Endothelial cell (in vitro differentiated cells): ENCODE measurements around the gene KRT33B. TPM values are rescaled to one million over a fixed set of nuclear protein-coding genes. Genes with fewer than 3 reads are reported as not detected.
"Not testable (repeated sequence)": the region's sequence is repeated elsewhere in the genome, so short reads cannot be mapped to it uniquely, and the experiment has no call there.

Source experiments
- DNase-seq: peaks from one replicate; pipeline ENCODE4 v3.0.0; 2021; ENCODE audit warnings: low spot score
- H3K27ac Mint-ChIP-seq: one replicate; pipeline ENCODE4 v1.8.0; 2021; ENCODE audit warnings: mixed read lengths, inconsistent platforms; ENCODE audit not compliant: unreplicated experiment
- H3K27me3 Mint-ChIP-seq: one replicate; pipeline ENCODE4 v1.8.0; 2021; ENCODE audit warnings: mild to moderate bottlenecking, moderate library complexity, mixed read lengths, inconsistent platforms; ENCODE audit not compliant: unreplicated experiment
- H3K36me3 Mint-ChIP-seq: one replicate; pipeline ENCODE4 v1.8.0; 2021; ENCODE audit warnings: mild to moderate bottlenecking, low read depth, mixed read lengths, inconsistent platforms; ENCODE audit not compliant: unreplicated experiment
- H3K4me1 Mint-ChIP-seq: one replicate; pipeline ENCODE4 v1.8.0; 2021; ENCODE audit warnings: mild to moderate bottlenecking, mixed read lengths, inconsistent platforms; ENCODE audit not compliant: unreplicated experiment
- H3K4me3 Mint-ChIP-seq: one replicate; pipeline ENCODE4 v1.8.0; 2021; ENCODE audit warnings: mild to moderate bottlenecking, mixed read lengths, inconsistent platforms; ENCODE audit not compliant: unreplicated experiment
- H3K9me3 Mint-ChIP-seq: one replicate; pipeline ENCODE4 v1.8.0; 2021; ENCODE audit warnings: mixed read lengths, inconsistent platforms; ENCODE audit not compliant: unreplicated experiment
- CTCF ChIP-seq: fragments of 200-600 bp; sonication (generic); IDR thresholded peaks from one replicate; pipeline ENCODE4 v1.5.0; 2021; ENCODE audit warnings: antibody characterized with exemption; ENCODE audit not compliant: unreplicated experiment
- total RNA-seq: library from RNA; stranded (reverse); fragmentation: NEBNext Ultra II Directional; extraction: Animal tissue kit (Norgen Biotek cat#: 25700); gene quantifications from one replicate; pipeline ENCODE4 v1.2.1, GENCODE V29; 2021; ENCODE audit not compliant: unreplicated experiment

Gene KRT33B
- total RNA-seq, 1 donor from 2014 or later = not detected

DNA sequence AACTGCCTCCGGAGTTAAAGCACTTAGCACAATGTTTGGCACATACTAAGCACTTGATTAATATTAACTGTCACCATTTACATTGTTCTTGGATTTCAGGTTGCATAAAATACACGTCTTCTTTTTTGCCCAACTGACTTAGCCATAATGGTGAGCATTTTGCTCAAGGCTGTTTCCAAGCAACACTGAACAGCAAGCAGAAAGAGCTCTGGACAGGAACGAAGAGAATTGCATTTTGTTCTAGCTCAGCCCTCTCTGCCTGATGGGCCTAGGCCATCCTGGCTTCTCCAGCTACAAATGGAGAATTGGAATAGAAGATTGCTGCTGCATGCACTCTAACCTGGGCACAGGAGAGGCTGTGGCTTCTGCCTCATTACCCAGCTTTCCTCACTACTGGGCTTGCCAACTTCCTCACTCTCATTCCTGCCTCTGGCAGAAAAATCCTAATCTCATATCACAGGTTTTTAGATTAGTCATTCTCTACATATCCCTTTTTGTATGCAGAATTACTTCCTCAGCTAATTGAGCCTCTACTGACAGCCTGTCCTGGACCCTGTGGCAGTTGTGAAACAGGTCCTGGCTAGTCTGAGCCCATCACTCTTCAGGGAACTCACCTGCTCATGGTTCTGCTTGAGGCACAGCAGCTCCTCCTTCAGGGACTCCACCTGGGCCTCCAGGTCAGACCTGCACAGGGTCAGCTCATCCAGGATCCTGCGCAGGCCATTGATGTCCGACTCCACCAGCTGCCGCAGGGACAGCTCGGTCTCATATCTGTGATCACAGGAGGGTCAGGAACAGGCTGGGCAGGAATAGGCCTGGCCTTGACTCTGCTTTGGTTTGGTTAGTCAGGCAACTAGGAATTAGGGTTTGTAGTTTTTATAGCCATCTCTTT is 21.5 kb downstream of the KRT33B start:
- no peaks in the 10 kb centered on the region for H3K4me1 Mint-ChIP-seq
- H3K27ac Mint-ChIP-seq = no peak overlapping the region
- no peaks in the 10 kb centered on the region for H3K27me3 Mint-ChIP-seq
- peaks cover 3% of the 10 kb centered on the region for H3K9me3 Mint-ChIP-seq
- H3K36me3 Mint-ChIP-seq = peaks cover 4% of the 10 kb centered on the region
- DNase-seq = no peak
- TF ChIP-seq CTCF = no peak
- H3K4me3 Mint-ChIP-seq = no peak overlapping the region

- not testable (repeated sequence) for H3K36me3 Mint-ChIP-seq, DNase-seq, H3K27me3 Mint-ChIP-seq, H3K9me3 Mint-ChIP-seq, H3K4me1 Mint-ChIP-seq, H3K27ac Mint-ChIP-seq, H3K4me3 Mint-ChIP-seq
Measured at GRCh38 chr17:41346421-41346820, 23.2 kb downstream of the KRT33B start.

GRCh38 chr17:41345992-41346391 is 23.6 kb downstream of the KRT33B start:
- Mint-ChIP-seq H3K27me3 (no peaks in the 10 kb centered on the region), H3K4me1 (no peaks in the 10 kb centered on the region), H3K36me3 (peaks cover 7% of the 10 kb centered on the region), H3K4me3 (no peak overlapping the region), H3K27ac (no peak overlapping the region), H3K9me3 (peaks cover 6% of the 10 kb centered on the region)
- DNase-seq = no peak
- TF ChIP-seq CTCF = no peak

- DNase-seq = no peak
- Mint-ChIP-seq H3K4me1 (peaks cover 5% of the 10 kb centered on the region), H3K27ac (no peak overlapping the region), H3K27me3 (no peaks in the 10 kb centered on the region), H3K4me3 (no peak overlapping the region), H3K36me3 (peaks cover 7% of the 10 kb centered on the region), H3K9me3 (peaks cover 6% of the 10 kb centered on the region)
- TF ChIP-seq CTCF = no peak
Measured at GRCh38 chr17:41343029-41343428, 26.6 kb downstream of the KRT33B start.

DNA sequence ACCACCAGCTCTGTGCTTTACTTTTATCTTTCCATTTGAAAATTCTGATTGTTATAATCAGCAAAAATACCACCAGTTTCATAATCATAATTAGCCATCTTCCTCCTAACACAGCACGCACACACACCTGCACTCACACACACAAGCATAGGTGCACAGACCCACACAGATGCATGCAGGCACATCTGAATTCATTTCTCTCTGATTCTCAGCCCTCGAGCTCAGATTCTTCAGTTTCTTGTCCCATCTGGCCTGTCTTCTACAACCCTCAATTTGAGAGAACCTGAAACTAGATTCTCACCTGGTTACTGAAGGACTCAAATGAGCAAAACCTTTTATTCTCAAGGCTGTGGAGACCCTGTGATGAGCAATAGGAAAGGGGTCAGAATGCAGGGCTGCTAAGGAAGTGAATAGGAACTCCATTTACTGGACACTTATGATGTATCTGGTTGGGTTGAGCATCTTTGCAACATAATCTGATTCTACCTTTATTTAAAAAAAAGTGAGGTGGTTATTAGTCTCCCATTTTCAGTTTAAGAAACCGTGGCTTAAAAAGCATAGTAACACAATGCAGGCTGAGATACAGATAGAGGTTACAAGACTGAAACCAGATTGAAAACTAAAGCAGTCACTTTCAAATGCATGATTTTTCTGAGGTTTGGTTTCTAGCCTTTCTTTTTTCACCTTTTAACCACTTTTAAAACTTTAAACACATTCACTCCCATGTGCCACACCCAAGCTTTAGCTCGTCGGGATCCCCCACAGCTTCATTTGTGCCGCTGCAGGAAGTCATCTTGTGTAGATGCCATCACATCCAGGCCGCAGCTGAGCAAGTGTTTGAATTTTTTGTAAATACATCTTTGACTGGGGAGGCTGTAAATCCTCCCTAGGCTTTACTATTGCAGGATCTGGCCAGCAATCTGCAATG is 28.4 kb downstream of the KRT33B start:
- Mint-ChIP-seq H3K27ac (no peak overlapping the region), H3K4me1 (peaks cover 5% of the 10 kb centered on the region), H3K9me3 (peaks cover 6% of the 10 kb centered on the region), H3K27me3 (no peaks in the 10 kb centered on the region), H3K36me3 (peaks cover 7% of the 10 kb centered on the region), H3K4me3 (no peak overlapping the region)
- no peak for TF ChIP-seq CTCF
- DNase-seq = no peak
